Measurements from ENCODE around the gene DDRGK1.

The DDRGK1 gene

GRCh38 chr20:3165473-3166337, 38.8 kb downstream of the DDRGK1 start:
- no peak for TF ChIP-seq POLR2AphosphoS5 (IDR thresholded peaks at IDR 0.05; ENCODE audit: low read depth, low read length)
- no peak for TF ChIP-seq SIN3A (IDR thresholded peaks at IDR 0.05; ENCODE audit: borderline replicate concordance, insufficient read depth, low read length)
- no peak for TF ChIP-seq TAF1 (IDR thresholded peaks at IDR 0.05; ENCODE audit: borderline replicate concordance, insufficient read depth, low read length)
- no peak for TF ChIP-seq REST (IDR thresholded peaks at IDR 0.05; ENCODE audit: insufficient read depth in 1 of 2, low read depth in 2 of 2, low read length in 2 of 2)
- peak; percentile 92 for TF ChIP-seq FOXP2 (optimal IDR thresholded peaks at IDR 0.05; ENCODE audit: borderline replicate concordance, extremely low read depth, extremely low read length, insufficient read depth)

- TF ChIP-seq POLR2AphosphoS5 (IDR thresholded peaks at IDR 0.05; ENCODE audit: low read depth, low read length) (no peak), TAF1 (IDR thresholded peaks at IDR 0.05; ENCODE audit: borderline replicate concordance, insufficient read depth, low read length) (no peak), FOXP2 (optimal IDR thresholded peaks at IDR 0.05; ENCODE audit: borderline replicate concordance, extremely low read depth, extremely low read length, insufficient read depth) (no peak), REST (IDR thresholded peaks at IDR 0.05; ENCODE audit: insufficient read depth in 1 of 2, low read depth in 2 of 2, low read length in 2 of 2) (no peak), SIN3A (IDR thresholded peaks at IDR 0.05; ENCODE audit: borderline replicate concordance, insufficient read depth, low read length) (no peak)
These were observed 39.6 kb downstream of the DDRGK1 start for GRCh38 chr20:3164763-3165410.

GRCh38 chr20:3164043-3164762, 40.3 kb downstream of the DDRGK1 start:
- no peak for TF ChIP-seq REST (IDR thresholded peaks at IDR 0.05; ENCODE audit: insufficient read depth in 1 of 2, low read depth in 2 of 2, low read length in 2 of 2)
- no peak for TF ChIP-seq FOXP2 (optimal IDR thresholded peaks at IDR 0.05; ENCODE audit: borderline replicate concordance, extremely low read depth, extremely low read length, insufficient read depth)
- TF ChIP-seq SIN3A (IDR thresholded peaks at IDR 0.05; ENCODE audit: borderline replicate concordance, insufficient read depth, low read length) = no peak
- no peak for TF ChIP-seq TAF1 (IDR thresholded peaks at IDR 0.05; ENCODE audit: borderline replicate concordance, insufficient read depth, low read length)
- TF ChIP-seq POLR2AphosphoS5 (IDR thresholded peaks at IDR 0.05; ENCODE audit: low read depth, low read length) = no peak

GRCh38 chr20:3163099-3164042, 41.1 kb downstream of the DDRGK1 start:
- no peak for TF ChIP-seq SIN3A (IDR thresholded peaks at IDR 0.05; ENCODE audit: borderline replicate concordance, insufficient read depth, low read length)
- TF ChIP-seq REST (IDR thresholded peaks at IDR 0.05; ENCODE audit: insufficient read depth in 1 of 2, low read depth in 2 of 2, low read length in 2 of 2) = no peak
- TF ChIP-seq TAF1 (IDR thresholded peaks at IDR 0.05; ENCODE audit: borderline replicate concordance, insufficient read depth, low read length) = no peak
- no peak for TF ChIP-seq POLR2AphosphoS5 (IDR thresholded peaks at IDR 0.05; ENCODE audit: low read depth, low read length)
- no peak for TF ChIP-seq FOXP2 (optimal IDR thresholded peaks at IDR 0.05; ENCODE audit: borderline replicate concordance, extremely low read depth, extremely low read length, insufficient read depth)

All from PFSK-1 (cell line).